ENCODE measurements around the gene TXK. TPM values are rescaled to one million over a fixed set of nuclear protein-coding genes. Genes with fewer than 3 reads are reported as not detected.

Gene TXK
- total RNA-seq, 3 donors from 2014 or later (not counting 1 experiment from before 2014, with no cell fraction given) = 197 to 338 (median 225) TPM

DNA sequence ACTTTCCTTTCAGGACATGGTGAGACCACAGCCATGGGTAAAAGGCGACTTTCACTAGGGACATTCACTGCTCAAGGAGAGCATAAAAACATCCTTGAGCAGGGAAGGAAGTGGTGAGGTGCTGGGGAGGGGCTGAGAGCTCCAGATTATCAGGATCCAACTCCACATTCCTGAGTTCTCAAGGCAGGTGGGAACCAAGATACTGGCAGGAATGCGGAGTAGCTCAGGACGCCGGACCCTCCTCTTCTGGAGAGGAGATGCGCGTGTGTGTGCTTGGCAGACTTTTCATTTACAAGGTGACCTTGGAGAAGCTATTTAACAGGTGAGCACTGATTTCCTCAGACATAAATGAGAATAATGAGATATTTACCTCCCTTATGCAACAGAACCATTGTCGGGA lies 41.3 kb upstream of the TXK start:
- 75% methylated on average over 4 of the region's 7 CpGs for WGBS (ENCODE audit: insufficient coverage)
- intact Hi-C loops (cut with micrococcal nuclease) = no loop called here
- TF ChIP-seq, protein P1, sequence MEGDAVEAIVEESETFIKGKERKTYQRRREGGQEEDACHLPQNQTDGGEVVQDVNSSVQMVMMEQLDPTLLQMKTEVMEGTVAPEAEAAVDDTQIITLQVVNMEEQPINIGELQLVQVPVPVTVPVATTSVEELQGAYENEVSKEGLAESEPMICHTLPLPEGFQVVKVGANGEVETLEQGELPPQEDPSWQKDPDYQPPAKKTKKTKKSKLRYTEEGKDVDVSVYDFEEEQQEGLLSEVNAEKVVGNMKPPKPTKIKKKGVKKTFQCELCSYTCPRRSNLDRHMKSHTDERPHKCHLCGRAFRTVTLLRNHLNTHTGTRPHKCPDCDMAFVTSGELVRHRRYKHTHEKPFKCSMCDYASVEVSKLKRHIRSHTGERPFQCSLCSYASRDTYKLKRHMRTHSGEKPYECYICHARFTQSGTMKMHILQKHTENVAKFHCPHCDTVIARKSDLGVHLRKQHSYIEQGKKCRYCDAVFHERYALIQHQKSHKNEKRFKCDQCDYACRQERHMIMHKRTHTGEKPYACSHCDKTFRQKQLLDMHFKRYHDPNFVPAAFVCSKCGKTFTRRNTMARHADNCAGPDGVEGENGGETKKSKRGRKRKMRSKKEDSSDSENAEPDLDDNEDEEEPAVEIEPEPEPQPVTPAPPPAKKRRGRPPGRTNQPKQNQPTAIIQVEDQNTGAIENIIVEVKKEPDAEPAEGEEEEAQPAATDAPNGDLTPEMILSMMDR (IDR thresholded peaks at IDR 0.05) = no peak

DNA sequence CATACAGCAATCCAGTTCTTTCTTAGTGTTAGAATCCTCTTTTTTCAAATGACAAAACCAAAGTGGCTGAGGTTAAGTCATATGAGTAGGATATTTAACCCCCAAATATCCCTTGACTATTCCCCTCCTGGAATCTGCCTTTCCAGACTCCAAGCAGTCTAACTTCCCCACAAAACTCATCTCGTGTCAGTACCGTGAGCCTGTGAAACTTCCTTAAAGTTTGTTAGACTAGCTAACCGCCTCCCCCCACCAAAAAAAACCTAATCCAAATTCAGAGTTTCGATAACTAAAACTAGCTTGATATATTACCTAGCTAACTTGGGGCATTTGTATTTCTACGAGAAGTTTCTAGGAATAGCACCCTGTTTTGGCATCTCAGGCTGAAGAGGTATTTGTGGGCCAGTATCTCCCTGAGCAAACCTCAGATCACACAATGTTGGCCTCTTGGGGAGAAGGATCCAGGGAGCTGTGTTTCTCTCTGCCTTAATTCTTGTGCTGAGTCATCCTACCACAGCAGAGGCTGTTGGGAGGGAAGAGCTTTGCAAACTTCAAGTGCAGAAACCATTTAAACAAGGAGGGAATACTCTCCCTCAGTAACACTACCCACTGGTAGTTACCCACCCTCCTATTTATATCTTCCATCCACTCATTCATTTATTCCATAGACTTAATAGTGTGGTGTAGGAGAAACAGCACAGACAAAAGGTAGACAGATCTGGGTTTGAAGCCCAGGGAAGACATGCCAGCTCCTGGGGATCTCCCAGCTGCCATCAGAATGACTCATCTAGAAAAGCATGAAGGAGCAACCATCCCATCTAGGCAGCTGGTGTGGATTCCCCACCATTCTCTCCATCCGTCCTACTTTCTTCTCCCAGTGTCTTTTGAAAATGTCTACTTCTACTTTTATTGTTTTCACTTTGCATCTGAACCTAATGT lies 39.3 kb upstream of the TXK start:
- Mint-ChIP-seq H3K4me3 (no peak overlapping the region), H3K4me1 (peaks cover 0 to 6% of the 10 kb centered on the region in 2 donors), H3K27ac (peak overlapping the region in 1 of 2 donors; percentile 32), H3K9me3 (peaks cover 0 to 2% of the 10 kb centered on the region in 2 donors), H3K27me3 (ENCODE audit: low read depth in 2 of 2) (no peaks in the 10 kb centered on the region), H3K36me3 (no peaks in the 10 kb centered on the region)
- no peak for DNase-seq
- Histone ChIP-seq H3K27ac (ENCODE audit: low read length) (no peak overlapping the region), H3K4me1 (ENCODE audit: control insufficient read depth, insufficient read depth, low read length) (no peaks in the 10 kb centered on the region), H3K27me3 (ENCODE audit: control insufficient read depth, insufficient read depth, low read length) (no peaks in the 10 kb centered on the region), H3K36me3 (ENCODE audit: control insufficient read depth, insufficient read depth, low read length) (peaks cover 4% of the 10 kb centered on the region), H3K4me3 (ENCODE audit: low read length) (no peak overlapping the region), H3K9me3 (ENCODE audit: control insufficient read depth, insufficient read depth, low read length) (no peaks in the 10 kb centered on the region)
- no peak for ATAC-seq
- intact Hi-C loops (cut with micrococcal nuclease) = no loop called here
- TF ChIP-seq, protein P1 (IDR thresholded peaks at IDR 0.05) = no peak
- 68% methylated on average over 6 of the region's 6 CpGs for WGBS (ENCODE audit: insufficient coverage)

More for the DNA sequence above, 41.3 kb upstream of the TXK start:
- no peak overlapping the region for H3K27ac Mint-ChIP-seq
- H3K27me3 ChIP-seq (ENCODE audit: control insufficient read depth, insufficient read depth, low read length) = no peaks in the 10 kb centered on the region
- DNase-seq (no peak), ATAC-seq (no peak)
- H3K4me1 Mint-ChIP-seq = peaks cover 0 to 6% of the 10 kb centered on the region in 2 donors
- H3K4me3 Mint-ChIP-seq = no peak overlapping the region
- no peaks in the 10 kb centered on the region for H3K4me1 ChIP-seq (ENCODE audit: control insufficient read depth, insufficient read depth, low read length)
- H3K27ac ChIP-seq (ENCODE audit: low read length) = no peak overlapping the region
- H3K4me3 ChIP-seq (ENCODE audit: low read length) = no peak overlapping the region
- H3K9me3 ChIP-seq (ENCODE audit: control insufficient read depth, insufficient read depth, low read length) = no peaks in the 10 kb centered on the region
- no peaks in the 10 kb centered on the region for H3K36me3 Mint-ChIP-seq
- no peaks in the 10 kb centered on the region for H3K36me3 ChIP-seq (ENCODE audit: control insufficient read depth, insufficient read depth, low read length)
- H3K27me3 Mint-ChIP-seq (ENCODE audit: low read depth in 2 of 2) = no peaks in the 10 kb centered on the region
- peaks cover 0 to 2% of the 10 kb centered on the region in 2 donors for H3K9me3 Mint-ChIP-seq

DNA sequence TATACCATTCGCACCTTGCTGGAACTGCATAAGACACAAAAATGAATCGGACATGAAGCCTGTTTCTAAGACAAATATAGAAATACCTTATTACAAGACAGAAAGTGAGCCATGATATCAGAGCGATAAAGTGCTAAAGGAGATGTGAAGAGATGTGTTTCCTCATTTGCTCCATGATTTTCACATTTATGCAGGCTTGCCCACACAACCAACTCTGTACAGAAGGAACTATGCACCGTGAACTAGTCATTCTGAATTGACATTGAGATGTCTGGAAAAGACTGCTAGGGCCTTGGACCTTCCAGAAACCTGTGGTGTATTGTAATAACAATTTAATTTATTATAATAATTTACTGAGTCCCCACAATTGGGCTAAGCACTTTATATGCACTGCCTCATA lies 38.6 kb upstream of the TXK start:
- Histone ChIP-seq H3K4me1 (ENCODE audit: control insufficient read depth, insufficient read depth, low read length) (no peaks in the 10 kb centered on the region), H3K4me3 (ENCODE audit: low read length) (no peak overlapping the region), H3K27ac (ENCODE audit: low read length) (no peak overlapping the region), H3K27me3 (ENCODE audit: control insufficient read depth, insufficient read depth, low read length) (no peaks in the 10 kb centered on the region), H3K36me3 (ENCODE audit: control insufficient read depth, insufficient read depth, low read length) (peaks cover 8% of the 10 kb centered on the region), H3K9me3 (ENCODE audit: control insufficient read depth, insufficient read depth, low read length) (no peaks in the 10 kb centered on the region)
- WGBS (ENCODE audit: insufficient coverage) = 100% methylated on average over 2 of the region's 4 CpGs
- H3K27me3 Mint-ChIP-seq (ENCODE audit: low read depth in 2 of 2) = no peaks in the 10 kb centered on the region
- no peaks in the 10 kb centered on the region for H3K9me3 Mint-ChIP-seq
- H3K4me3 Mint-ChIP-seq = no peak overlapping the region
- intact Hi-C loops (cut with micrococcal nuclease) = no loop called here
- H3K27ac Mint-ChIP-seq = no peak overlapping the region
- DNase-seq (no peak), ATAC-seq (no peak)
- TF ChIP-seq, protein P1 (IDR thresholded peaks at IDR 0.05) = no peak
- H3K36me3 Mint-ChIP-seq = no peaks in the 10 kb centered on the region
- peaks cover 0 to 6% of the 10 kb centered on the region in 2 donors for H3K4me1 Mint-ChIP-seq
